Tibial nerve (tissue), 4 donors: Measurements from ENCODE around the gene FBH1.

Source experiments
- EP300 ChIP-seq, 2 donors: sonication (generic); formaldehyde crosslinking; IDR thresholded peaks; one replicate each; pipeline ENCODE4 v1.6.1; 2017; ENCODE audit warnings: antibody characterized with exemption in 2 of 2, mild to moderate bottlenecking in 1 of 2
- POLR2A ChIP-seq, 2 donors: fragments of 450-650 bp; IDR thresholded peaks; one replicate each; pipeline ENCODE4 v1.6.1; 2017; ENCODE audit warnings: antibody characterized with exemption in 2 of 2, mild to moderate bottlenecking in 2 of 2, moderate library complexity in 2 of 2
- TF ChIP-seq, protein P1 (sequence below), 5 experiments: fragments of 200-600 bp in 3 of 5; fragments of 450-650 bp in 2 of 5; sonication (generic) in 3 of 5; IDR thresholded peaks; one replicate each; pipeline ENCODE4 v1.5.1; 2016 to 2019; ENCODE audit warnings: antibody characterized with exemption in 5 of 5, mild to moderate bottlenecking in 3 of 5, moderate library complexity in 2 of 5

DNA sequence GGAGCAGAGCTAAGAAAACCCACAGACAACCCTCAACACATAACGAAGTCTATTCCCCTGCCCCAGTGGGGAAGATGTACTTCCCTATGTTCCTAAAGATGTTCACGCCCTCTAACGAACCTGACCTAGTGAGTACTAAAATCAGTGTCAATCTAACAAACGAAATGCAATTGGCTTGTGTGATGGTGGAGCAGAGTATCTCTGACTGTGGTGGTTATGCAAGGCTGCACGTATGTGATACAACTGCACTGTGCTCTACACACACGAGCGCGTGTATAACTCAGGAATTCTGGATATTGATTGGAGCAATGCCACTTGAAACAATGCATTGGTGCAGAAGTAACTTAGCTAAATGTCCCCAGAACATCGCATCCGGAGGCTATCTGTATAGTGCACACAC lies 1.7 kb upstream of the FBH1 start:
- TF ChIP-seq, protein P1, sequence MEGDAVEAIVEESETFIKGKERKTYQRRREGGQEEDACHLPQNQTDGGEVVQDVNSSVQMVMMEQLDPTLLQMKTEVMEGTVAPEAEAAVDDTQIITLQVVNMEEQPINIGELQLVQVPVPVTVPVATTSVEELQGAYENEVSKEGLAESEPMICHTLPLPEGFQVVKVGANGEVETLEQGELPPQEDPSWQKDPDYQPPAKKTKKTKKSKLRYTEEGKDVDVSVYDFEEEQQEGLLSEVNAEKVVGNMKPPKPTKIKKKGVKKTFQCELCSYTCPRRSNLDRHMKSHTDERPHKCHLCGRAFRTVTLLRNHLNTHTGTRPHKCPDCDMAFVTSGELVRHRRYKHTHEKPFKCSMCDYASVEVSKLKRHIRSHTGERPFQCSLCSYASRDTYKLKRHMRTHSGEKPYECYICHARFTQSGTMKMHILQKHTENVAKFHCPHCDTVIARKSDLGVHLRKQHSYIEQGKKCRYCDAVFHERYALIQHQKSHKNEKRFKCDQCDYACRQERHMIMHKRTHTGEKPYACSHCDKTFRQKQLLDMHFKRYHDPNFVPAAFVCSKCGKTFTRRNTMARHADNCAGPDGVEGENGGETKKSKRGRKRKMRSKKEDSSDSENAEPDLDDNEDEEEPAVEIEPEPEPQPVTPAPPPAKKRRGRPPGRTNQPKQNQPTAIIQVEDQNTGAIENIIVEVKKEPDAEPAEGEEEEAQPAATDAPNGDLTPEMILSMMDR (IDR thresholded peaks at IDR 0.05): no peak
- TF ChIP-seq POLR2A (IDR thresholded peaks at IDR 0.05): no peak
- no peak for TF ChIP-seq EP300 (IDR thresholded peaks at IDR 0.05)
